K562 (cell line): ENCODE data around the gene SOX11. TPM values are rescaled to one million over a fixed set of nuclear protein-coding genes. Genes with fewer than 3 reads are reported as not detected.

Experiments used
- ATAC-seq: fragments of 200-7000 bp; cut with Tn5 transposase; 3 replicates; pipeline ENCODE4 v1.9.1; 2020; ENCODE audit warnings: moderate library complexity
- BruUV-seq: library from RNA; stranded (reverse); fragments of 400-500 nt; replicated peaks from 2 replicates; lab custom pipeline; 2021; lab: Mats Ljungman, UMichigan
- CTCF ChIA-PET: fragments of 300-600 bp; formaldehyde crosslinking; extraction: SDS; loops from one replicate; lab custom pipeline; 2021; ENCODE audit warnings: low intra/inter-chr PET ratio; lab: Yijun Ruan, JAX
- POLR2A ChIA-PET: fragments of 300-600, 350-650 bp; sonication (Branson Sonifier 250); formaldehyde crosslinking; extraction: SDS; loops from one replicate; lab custom pipeline; 2021; ENCODE audit warnings: antibody characterized with exemption, inconsistent platforms; lab: Yijun Ruan, JAX
- DNase-seq, 4 experiments: peaks; one replicate each; pipeline versions ENCODE4 v3.0.0 to v3.0.0-alpha.2; 2011 to 2018; ENCODE audit warnings: low spot score in 3 of 4, mixed read lengths in 3 of 4; ENCODE audit errors: extremely low read depth in 1 of 4
- FAIRE-seq: peaks from 2 replicates; lab custom pipeline; 2011; peaks lifted over from hg19 to GRCh38; lab: Jason Lieb, UNC
- H2AFZ ChIP-seq: 2 replicates; pipeline ENCODE4 v1.6.0; 2011; ENCODE audit warnings: low read depth, low read length, control low read depth, inconsistent platforms
- H3K27ac ChIP-seq: fragments of 200-600 bp; 3 replicates; pipeline ENCODE4 v1.8.0; 2011; ENCODE audit warnings: low read depth, mild to moderate bottlenecking, control low read depth, inconsistent platforms, low read length, moderate library complexity, mixed read lengths; ENCODE audit errors: extremely low read depth
- H3K27me3 ChIP-seq, 2 experiments: fragments of 300-600 bp in 1 of 2; 2 replicates in 1 of 2; 3 replicates in 1 of 2; pipeline versions ENCODE4 v1.6.0 to v1.8.0; 2011; ENCODE audit warnings: inconsistent platforms in 2 of 2, low read length in 2 of 2, mild to moderate bottlenecking in 1 of 2, mixed read lengths in 1 of 2, moderate library complexity in 1 of 2; ENCODE audit not compliant: control insufficient read depth in 2 of 2, insufficient read depth in 2 of 2
- H3K36me3 ChIP-seq: fragments of 300-600 bp; 3 replicates; pipeline ENCODE4 v1.8.0; 2011; ENCODE audit warnings: mild to moderate bottlenecking, low read length, inconsistent platforms; ENCODE audit not compliant: control insufficient read depth, insufficient read depth
- H3K4me1 ChIP-seq, 2 experiments: fragments of 200-600 bp in 1 of 2; replicated peaks in 1 of 2; 2 replicates in 1 of 2; 3 replicates in 1 of 2; pipeline versions ENCODE4 v1.5.1 to v1.8.0; 2011; ENCODE audit warnings: inconsistent platforms in 2 of 2, low read length in 2 of 2, mild to moderate bottlenecking in 1 of 2, mixed read lengths in 1 of 2, moderate library complexity in 1 of 2; ENCODE audit not compliant: control insufficient read depth in 2 of 2, insufficient read depth in 2 of 2
- H3K4me2 ChIP-seq: 2 replicates; pipeline ENCODE4 v1.6.1; 2011; ENCODE audit warnings: low read length, control low read depth, inconsistent platforms, mixed read lengths; ENCODE audit not compliant: insufficient read depth
- H3K4me3 ChIP-seq: fragments of 200-600 bp; sonication (generic), shearing (Covaris generic); 2 replicates; pipeline ENCODE4 v1.5.1; 2016; ENCODE audit warnings: control low read depth, inconsistent platforms
- H3K79me2 ChIP-seq: fragments of 200-600 bp; 3 replicates; pipeline ENCODE4 v1.8.0; 2011; ENCODE audit warnings: low read length, inconsistent platforms; ENCODE audit not compliant: control insufficient read depth, insufficient read depth
- H3K9ac ChIP-seq, 2 experiments: 2 replicates each; pipeline versions ENCODE4 v1.6.0 to v1.6.1; 2011; ENCODE audit warnings: low read depth in 2 of 2, low read length in 2 of 2, control low read depth in 1 of 2, inconsistent platforms in 1 of 2, mild to moderate bottlenecking in 1 of 2, mixed read lengths in 1 of 2; ENCODE audit not compliant: insufficient read depth in 1 of 2
- H3K9me1 ChIP-seq: one replicate; pipeline ENCODE4 v1.6.0; 2011; ENCODE audit warnings: inconsistent platforms, mild to moderate bottlenecking, low read length, moderate library complexity; ENCODE audit not compliant: control insufficient read depth, insufficient read depth
- H3K9me3 ChIP-seq: replicated peaks from 2 replicates; pipeline ENCODE4 v1.5.1; 2011; ENCODE audit warnings: low read depth, low read length, inconsistent platforms; ENCODE audit not compliant: control insufficient read depth, insufficient read depth
- H4K20me1 ChIP-seq: replicated peaks from 2 replicates; pipeline ENCODE4 v1.6.1; 2011; ENCODE audit warnings: low read length, inconsistent platforms, mixed read lengths; ENCODE audit not compliant: control insufficient read depth, insufficient read depth
- ATF3 ChIP-seq, 2 experiments: fragments of 450-650 bp in 1 of 2; sonication (generic) in 1 of 2; formaldehyde crosslinking in 1 of 2; IDR thresholded peaks in 1 of 2; conservative IDR thresholded peaks in 1 of 2; 2 replicates each; pipeline versions ENCODE4 v1.6.1 to v1.8.1; 2016 to 2023; ENCODE audit warnings: mild to moderate bottlenecking in 2 of 2, moderate library complexity in 2 of 2, inconsistent platforms in 1 of 2, missing genetic modification reagents in 1 of 2
- GATAD2A ChIP-seq: fragments of 450-650 bp; IDR thresholded peaks from 2 replicates; pipeline ENCODE4 v1.6.1; 2017
- RBM39 ChIP-seq: fragments of 200-400 bp; formaldehyde crosslinking; optimal IDR thresholded peaks from 2 replicates; pipeline ENCODE3; 2018; ENCODE audit warnings: low read depth, low read length
- WGBS: fragments of 100-300 bp; shearing (Covaris generic); methylation state at CpG from one replicate; pipeline ENCODE4 v1.1.6; 2016; ENCODE audit warnings: low coverage, mixed read lengths; ENCODE audit not compliant: insufficient coverage; ENCODE audit errors: missing lambda C conversion rate; 5-methylcytosine and 5-hydroxymethylcytosine counted together
- in situ Hi-C: fragments of 300-500 bp; cut with MboI; formaldehyde crosslinking; loops from 4 replicates; pipeline ENCODE4 v1.15.0; 2018; ENCODE audit warnings: inconsistent platforms, mixed read lengths
- intact Hi-C: fragments of 100-400 bp; cut with micrococcal nuclease; formaldehyde crosslinking; loops from 2 replicates; pipeline ENCODE4 v1.14.2; 2022
- polyA plus RNA-seq, 8 experiments: library from polyadenylated mRNA; depleted of rRNA in 4 of 8; stranded (reverse) in 5 of 8; unstranded in 3 of 8; fragments of >200 nt; fragmentation: Nextera tagmentation in 2 of 8; fragmentation: Illumina TruSeq in 1 of 8; extraction: Ambion mirVana in 2 of 8; extraction: Trizol in 1 of 8; gene quantifications; 2 replicates each; pipeline versions ENCODE4 v1.2.1 to v1.2.3, GENCODE V29; 2011 to 2014; ENCODE audit warnings: inconsistent platforms in 1 of 8, missing spikeins in 1 of 8
- total RNA-seq, 7 experiments: library from RNA; depleted of rRNA in 6 of 7; stranded (reverse); fragments of >200 nt in 6 of 7; fragmentation: Illumina TruSeq in 2 of 7; extraction: Trizol in 2 of 7; gene quantifications; 2 replicates each; pipeline versions ENCODE4 v1.2.1 to v1.2.3, GENCODE V29; 2011 to 2021; ENCODE audit warnings: low replicate concordance in 1 of 7

The SOX11 gene
- total and polyA plus RNA-seq, 9 of the 15 experiments (the other 6 are each of a cell fraction or from before 2014, with no cell fraction given) = 0.02 TPM; not detected in 8

- in situ Hi-C loops = no loop called here
- BruUV-seq = no TSS peak
- 2% methylated on average over 34 of the region's 56 CpGs for WGBS
Observed at GRCh38 chr2:5706717-5707455, 14.7 kb downstream of the SOX11 start.

GRCh38 chr2:5710615-5711014 is 18.4 kb downstream of the SOX11 start:
- Histone ChIP-seq H3K36me3 (no peaks in the 10 kb centered on the region), H3K79me2 (no peaks in the 10 kb centered on the region), H3K4me3 (no peak overlapping the region), H3K9me3 (no peaks in the 10 kb centered on the region), H2AFZ (no peak overlapping the region), H3K27me3 (no peaks in the 10 kb centered on the region), H3K4me1 (no peaks in the 10 kb centered on the region), H3K9ac (no peak overlapping the region), H3K9me1 (no peaks in the 10 kb centered on the region), H4K20me1 (no peaks in the 10 kb centered on the region), H3K27ac (no peak overlapping the region), H3K4me2 (no peak overlapping the region)
- WGBS = 1% methylated on average over 6 of the region's 6 CpGs
- in situ Hi-C loops (no loop called here), intact Hi-C loops (no loop called here)
- ATAC-seq (no peak), FAIRE-seq (no peak), DNase-seq (no peak)
- POLR2A ChIA-PET = no interaction called here
- TF ChIP-seq RBM39 (no peak), ATF3 (IDR thresholded peaks at IDR 0.05) (peak; percentile 16; the same call in 1 of the 2 replicates), ATF3 (CRISPR knock-in tag; conservative IDR thresholded peaks at IDR 0.05) (no peak)
- BruUV-seq = no TSS peak
- CTCF ChIA-PET = no interaction called here

More at GRCh38 chr2:5706717-5707455, 14.7 kb downstream of the SOX11 start:
- Histone ChIP-seq H3K27ac (no peak overlapping the region), H4K20me1 (no peaks in the 10 kb centered on the region), H3K4me1 (no peaks in the 10 kb centered on the region), H3K36me3 (no peaks in the 10 kb centered on the region), H3K9me3 (no peaks in the 10 kb centered on the region), H3K9me1 (no peaks in the 10 kb centered on the region), H3K4me3 (no peak overlapping the region), H3K9ac (no peak overlapping the region), H3K4me2 (no peak overlapping the region), H3K27me3 (no peaks in the 10 kb centered on the region), H2AFZ (no peak overlapping the region), H3K79me2 (no peaks in the 10 kb centered on the region)
- DNase-seq (no peak), ATAC-seq (no peak), FAIRE-seq (no peak)
- TF ChIP-seq GATAD2A = no peak
- ChIA-PET POLR2A (no interaction called here), CTCF (no interaction called here)
- intact Hi-C loops = no loop called here
